Airway epithelial cell (primary cell): ENCODE results near the gene SAYSD1. TPM values are rescaled to one million over a fixed set of nuclear protein-coding genes. Genes with fewer than 3 reads are reported as not detected.

Experiments used
- total RNA-seq: library from RNA; depleted of rRNA; stranded (reverse); fragments of >200 nt; gene quantifications from 2 replicates; pipeline ENCODE4 v1.2.3, GENCODE V29; 2015

SAYSD1 gene, protein sequence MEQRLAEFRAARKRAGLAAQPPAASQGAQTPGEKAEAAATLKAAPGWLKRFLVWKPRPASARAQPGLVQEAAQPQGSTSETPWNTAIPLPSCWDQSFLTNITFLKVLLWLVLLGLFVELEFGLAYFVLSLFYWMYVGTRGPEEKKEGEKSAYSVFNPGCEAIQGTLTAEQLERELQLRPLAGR
- 8.3 and 9.7 TPM in 2 replicates for total RNA-seq

DNA sequence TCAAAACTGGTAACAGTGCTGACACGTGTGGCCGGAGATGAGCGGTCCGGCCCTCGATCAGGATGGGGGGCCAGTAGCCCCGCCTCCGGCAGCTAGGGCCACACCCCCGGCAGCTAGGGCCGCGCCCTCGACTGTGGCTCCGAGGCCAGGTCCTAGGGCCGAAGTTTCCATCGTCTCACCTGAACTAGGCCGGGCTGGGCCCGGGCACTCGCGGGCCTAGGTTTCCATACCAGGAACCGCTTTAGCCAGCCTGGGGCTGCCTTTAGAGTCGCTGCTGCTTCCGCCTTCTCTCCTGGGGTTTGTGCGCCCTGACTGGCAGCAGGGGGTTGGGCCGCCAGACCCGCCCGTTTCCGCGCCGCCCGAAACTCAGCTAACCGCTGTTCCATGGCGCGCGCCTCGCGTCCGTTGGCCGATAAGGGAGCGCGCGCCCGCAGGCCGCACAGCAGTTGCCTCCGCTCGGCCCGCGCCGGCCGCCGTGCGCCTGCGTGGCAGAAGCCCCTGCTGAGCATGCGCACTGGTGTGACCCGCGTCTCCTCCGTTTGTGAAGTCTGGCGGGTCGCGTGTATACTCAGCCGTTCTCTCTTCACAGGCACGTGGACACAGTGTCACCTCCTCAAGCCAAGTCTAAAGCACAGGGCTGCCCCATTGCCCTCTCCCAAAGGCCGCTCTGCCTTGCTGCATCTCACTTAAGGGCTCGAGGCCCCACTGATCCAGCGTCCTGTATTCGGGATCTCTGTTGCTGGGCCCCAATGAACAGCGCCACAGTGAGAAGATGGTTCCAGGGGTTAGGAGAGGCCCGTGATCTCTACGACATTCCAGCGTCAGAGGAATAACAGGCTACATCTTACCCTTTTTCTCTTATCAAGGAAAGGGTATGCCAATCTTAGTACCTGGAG, at the start of gene SAYSD1:
Gene SAYSD1, minus strand, starts transcription at position 483 of the 896 bp plus-strand sequence. Its CDS starts 97 bp downstream, at position 386.

Other genes with a start within 250 kb of the SAYSD1 start
- gene GLP1R, start 66.4 kb downstream of the SAYSD1 start, total RNA-seq, result not detected in 2 replicates
- 0.07 TPM in 1 of 2 replicates, not detected in the other for gene KCNK5, start 114.3 kb upstream of the SAYSD1 start, total RNA-seq
- gene KCNK17, start 199.2 kb upstream of the SAYSD1 start, total RNA-seq, result not detected in 2 replicates
- not detected in 2 replicates for gene KCNK16, start 207.5 kb upstream of the SAYSD1 start, total RNA-seq